Stimulated activated CD8-positive, alpha-beta memory T cell treated with anti-CD3 and anti-CD28 coated beads, Interleukin-12 subunit alpha, Interleukin-12 subunit beta, amount 100 ng/mL, for 24 hours (primary cell): ENCODE measurements around the gene TMEM161A.
"Not testable (repeated sequence)": the region's sequence is repeated elsewhere in the genome, so short reads cannot be mapped to it uniquely, and the experiment has no call there.

Experiments used
- DNase-seq: peaks from one replicate; pipeline ENCODE4 v3.0.0-alpha.2; 2020; ENCODE audit errors: extremely low read depth

Gene TMEM161A

GRCh38 chr19:19155495-19156219 lies 17.4 kb upstream of the TMEM161A start:
- DNase-seq = no peak

- DNase-seq = no peak
Measured at GRCh38 chr19:19154768-19155494, 16.7 kb upstream of the TMEM161A start.

- DNase-seq = no peak
Measured at GRCh38 chr19:19152668-19153384, 14.5 kb upstream of the TMEM161A start.

- DNase-seq = no peak
Measured at GRCh38 chr19:19151418-19151817, 13.1 kb upstream of the TMEM161A start.

GRCh38 chr19:19149435-19149834 lies 11.2 kb upstream of the TMEM161A start:
- no peak for DNase-seq

GRCh38 chr19:19148504-19148903 lies 10.2 kb upstream of the TMEM161A start:
- not testable (repeated sequence) for DNase-seq

GRCh38 chr19:19147344-19147743 lies 9.1 kb upstream of the TMEM161A start:
- DNase-seq = no peak

- no peak for DNase-seq
Measured at GRCh38 chr19:19146865-19147264, 8.6 kb upstream of the TMEM161A start.

GRCh38 chr19:19145684-19146608 lies 7.7 kb upstream of the TMEM161A start:
- peak; percentile 41 for DNase-seq

- no peak for DNase-seq
Measured at GRCh38 chr19:19145281-19145680, 7.0 kb upstream of the TMEM161A start.

GRCh38 chr19:19142347-19142746 lies 4.1 kb upstream of the TMEM161A start:
- no peak for DNase-seq

GRCh38 chr19:19140476-19140875 lies 2.2 kb upstream of the TMEM161A start:
- DNase-seq = no peak

GRCh38 chr19:19139876-19140229 lies 1.6 kb upstream of the TMEM161A start:
- DNase-seq = no peak

- no peak for DNase-seq
Measured at GRCh38 chr19:19137556-19138108, 646 bp downstream of the TMEM161A start.

GRCh38 chr19:19135713-19136112 lies 2.6 kb downstream of the TMEM161A start:
- not testable (repeated sequence) for DNase-seq

- no peak for DNase-seq
Measured at GRCh38 chr19:19134687-19135158, 3.6 kb downstream of the TMEM161A start.

- DNase-seq = no peak
Measured at GRCh38 chr19:19133985-19134384, 4.3 kb downstream of the TMEM161A start.

GRCh38 chr19:19132912-19133311 lies 5.4 kb downstream of the TMEM161A start:
- DNase-seq = no peak

GRCh38 chr19:19131989-19132388 lies 6.3 kb downstream of the TMEM161A start:
- no peak for DNase-seq

- DNase-seq = no peak
Measured at GRCh38 chr19:19126102-19126501, 12.2 kb downstream of the TMEM161A start.

- DNase-seq = no peak
Measured at GRCh38 chr19:19123386-19123785, 14.9 kb downstream of the TMEM161A start.
